GM12891 (cell line): ENCODE measurements around the gene DOCK4.

ENCODE experiments used
- DNase-seq: peaks from one replicate; pipeline ENCODE4 v3.0.0; 2011; ENCODE audit warnings: low spot score; ENCODE audit not compliant: insufficient read length
- FAIRE-seq: peaks from 2 replicates; lab custom pipeline; 2011; peaks lifted over from hg19 to GRCh38; lab: Jason Lieb, UNC
- PAX5 ChIP-seq: IDR thresholded peaks from 2 replicates; pipeline ENCODE4 v1.6.1; 2011; ENCODE audit warnings: low read length, moderate library complexity, mild to moderate bottlenecking; ENCODE audit not compliant: insufficient read depth, severe bottlenecking
- POLR2A ChIP-seq: IDR thresholded peaks from 2 replicates; pipeline ENCODE4 v1.6.1; 2011; ENCODE audit warnings: low read depth, low read length, control low read depth
- POLR2AphosphoS5 ChIP-seq: IDR thresholded peaks from 2 replicates; pipeline ENCODE4 v1.6.1; 2011; ENCODE audit warnings: low read depth, low read length, control low read depth
- POU2F2 ChIP-seq: IDR thresholded peaks from 2 replicates; pipeline ENCODE4 v1.6.1; 2011; ENCODE audit warnings: low read depth, mild to moderate bottlenecking, control low read depth, low read length, moderate library complexity
- SPI1 ChIP-seq: IDR thresholded peaks from 2 replicates; pipeline ENCODE4 v1.6.1; 2011; ENCODE audit warnings: low read depth, low read length, control low read depth
- TAF1 ChIP-seq: IDR thresholded peaks from 2 replicates; pipeline ENCODE4 v1.6.1; 2011; ENCODE audit warnings: low read depth, low read length, control low read depth

Gene DOCK4

GRCh38 chr7:111685349-111685748 lies 520.9 kb downstream of the DOCK4 start:
- DNase-seq = no peak
- FAIRE-seq = no peak
- no peak for TF ChIP-seq SPI1
- no peak for TF ChIP-seq PAX5
- no peak for TF ChIP-seq TAF1
- TF ChIP-seq POU2F2 = no peak
- TF ChIP-seq POLR2A = no peak
- no peak for TF ChIP-seq POLR2AphosphoS5

DNA sequence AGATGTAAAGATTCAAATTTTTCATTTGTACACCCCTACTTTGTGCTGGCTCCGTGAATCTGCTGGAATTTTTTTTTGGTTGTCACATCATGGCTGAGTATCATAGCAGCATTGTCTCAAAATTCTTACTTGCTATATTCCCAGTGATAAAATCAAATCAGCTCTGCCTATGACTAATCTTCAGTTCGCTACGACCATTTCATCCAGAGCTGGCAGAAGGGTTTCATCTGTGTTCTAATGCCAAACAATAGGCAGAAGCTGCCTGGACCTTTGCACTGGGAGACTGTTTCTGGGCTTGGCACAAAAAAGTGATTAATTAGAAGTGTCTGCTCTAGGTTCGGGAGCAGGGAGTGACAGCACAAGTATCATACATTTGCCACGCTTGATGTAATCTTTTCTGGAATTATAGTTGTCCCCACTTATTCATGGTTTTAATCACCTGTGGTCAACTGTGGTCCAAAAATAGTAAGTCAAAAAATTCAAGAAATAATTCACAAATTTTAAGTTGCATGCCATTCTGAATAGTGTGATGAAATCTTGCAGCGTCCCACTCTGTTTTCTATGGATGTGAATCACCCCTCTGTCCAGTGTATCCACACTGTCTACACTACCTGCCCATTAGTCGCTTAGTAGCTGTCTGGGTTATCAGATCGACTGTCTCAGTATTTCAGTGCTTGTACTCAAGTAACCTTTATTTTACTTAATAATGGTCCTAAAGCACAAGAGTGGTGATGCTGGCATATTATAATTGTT lies 523.4 kb downstream of the DOCK4 start:
- no peak for DNase-seq
- no peak for FAIRE-seq
- TF ChIP-seq TAF1 (no peak), POLR2AphosphoS5 (no peak), SPI1 (no peak), PAX5 (no peak), POU2F2 (no peak), POLR2A (no peak)

- FAIRE-seq (no peak), DNase-seq (no peak)
- TF ChIP-seq TAF1 = no peak
- TF ChIP-seq PAX5 = no peak
- no peak for TF ChIP-seq POLR2AphosphoS5
- TF ChIP-seq POLR2A = no peak
- no peak for TF ChIP-seq SPI1
- TF ChIP-seq POU2F2 = no peak
These were observed 525.0 kb downstream of the DOCK4 start for GRCh38 chr7:111681242-111681641.

GRCh38 chr7:111678986-111679385 lies 527.2 kb downstream of the DOCK4 start:
- DNase-seq (no peak), FAIRE-seq (no peak)
- no peak for TF ChIP-seq POU2F2
- no peak for TF ChIP-seq SPI1
- TF ChIP-seq PAX5 = no peak
- TF ChIP-seq TAF1 = no peak
- no peak for TF ChIP-seq POLR2AphosphoS5
- TF ChIP-seq POLR2A = no peak

GRCh38 chr7:111678281-111678680 lies 527.9 kb downstream of the DOCK4 start:
- DNase-seq = no peak
- no peak for FAIRE-seq
- TF ChIP-seq POLR2AphosphoS5 (no peak), POU2F2 (no peak), PAX5 (no peak), TAF1 (no peak), SPI1 (no peak), POLR2A (no peak)

GRCh38 chr7:111677848-111678247 lies 528.4 kb downstream of the DOCK4 start:
- no peak for TF ChIP-seq SPI1
- FAIRE-seq (no peak), DNase-seq (no peak)

DNA sequence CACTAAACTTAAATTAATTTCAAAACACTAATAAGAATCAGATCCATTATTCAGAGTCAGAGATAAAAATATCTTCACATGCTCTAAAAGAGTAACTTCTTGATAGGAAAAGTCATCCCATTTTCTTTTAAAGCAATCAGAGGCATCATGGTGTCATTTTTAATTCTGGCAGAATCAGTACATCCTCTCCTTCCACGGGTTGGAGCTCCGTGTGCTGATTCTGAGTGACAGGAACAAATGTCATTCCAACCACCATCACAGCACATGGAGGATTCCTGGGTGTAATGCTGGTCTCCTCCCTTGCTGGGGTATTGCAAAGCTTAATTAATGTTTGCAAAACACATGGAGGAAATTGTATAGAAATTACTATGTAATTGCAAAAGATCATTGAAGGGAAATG lies 529.4 kb downstream of the DOCK4 start:
- no peak for DNase-seq
- TF ChIP-seq SPI1 (no peak), POLR2AphosphoS5 (no peak), POU2F2 (no peak), PAX5 (no peak), POLR2A (no peak), TAF1 (no peak)
- FAIRE-seq = no peak
